Measurements from ENCODE around the gene ARL17A.
"Not testable (repeated sequence)": the region's sequence is repeated elsewhere in the genome, so short reads cannot be mapped to it uniquely, and the experiment has no call there.

The ARL17A gene
- total RNA-seq = 3.3 to 13.3 reads per million in 2 donors

DNA sequence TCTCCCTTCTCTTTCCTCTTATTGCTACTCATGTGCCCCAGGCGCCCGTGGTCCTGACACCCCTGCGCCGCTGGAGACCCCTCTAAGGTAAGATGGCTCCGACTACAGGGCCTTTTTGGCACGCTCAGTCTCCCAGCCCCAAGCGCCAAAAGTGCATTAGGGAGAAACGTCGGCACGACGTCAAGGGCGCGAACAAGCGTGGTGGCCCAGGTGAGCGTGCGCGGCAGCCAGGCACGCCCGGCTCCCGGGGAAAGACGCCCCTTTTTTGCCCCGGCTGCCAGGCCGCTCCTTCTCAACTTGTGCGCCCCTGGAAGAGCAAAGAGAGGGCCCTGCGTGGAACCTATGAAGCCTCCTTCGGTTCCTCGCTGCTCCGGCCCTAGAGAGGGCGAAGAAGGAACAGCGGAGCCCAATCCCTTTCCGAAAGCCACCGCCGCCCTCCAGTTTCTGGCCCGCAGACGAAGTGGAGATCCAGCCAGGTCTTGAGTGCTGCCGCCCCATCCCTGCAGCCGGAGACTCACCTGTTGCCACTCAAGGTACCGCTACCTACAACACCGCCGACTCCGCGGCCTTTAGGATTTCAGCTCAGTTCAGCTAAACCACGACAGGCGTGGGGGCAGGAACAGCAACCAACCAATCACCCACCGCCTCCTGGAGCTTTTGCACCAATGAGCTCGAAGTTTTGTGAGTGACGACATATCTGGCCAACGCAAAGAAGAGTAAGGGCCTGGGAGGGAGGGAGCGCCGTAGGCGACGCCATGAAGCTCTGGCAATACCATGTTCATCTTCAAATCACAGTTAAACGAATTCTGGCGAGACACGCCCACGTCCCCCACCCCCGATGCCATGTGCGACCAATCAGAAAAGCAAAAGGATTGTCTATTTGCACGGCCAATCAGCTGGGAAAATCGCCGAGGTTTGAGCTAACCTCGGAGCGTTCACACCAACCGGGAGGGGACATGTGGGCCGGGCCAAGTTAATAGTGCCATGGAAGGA lies at the start of gene ARL17A:
TSS of gene ARL17A (minus strand) at position 609 of the 993 bp plus-strand sequence. CDS start 3,369 bp downstream, outside the sequence.
- DNase-seq = not testable (repeated sequence)

DNA sequence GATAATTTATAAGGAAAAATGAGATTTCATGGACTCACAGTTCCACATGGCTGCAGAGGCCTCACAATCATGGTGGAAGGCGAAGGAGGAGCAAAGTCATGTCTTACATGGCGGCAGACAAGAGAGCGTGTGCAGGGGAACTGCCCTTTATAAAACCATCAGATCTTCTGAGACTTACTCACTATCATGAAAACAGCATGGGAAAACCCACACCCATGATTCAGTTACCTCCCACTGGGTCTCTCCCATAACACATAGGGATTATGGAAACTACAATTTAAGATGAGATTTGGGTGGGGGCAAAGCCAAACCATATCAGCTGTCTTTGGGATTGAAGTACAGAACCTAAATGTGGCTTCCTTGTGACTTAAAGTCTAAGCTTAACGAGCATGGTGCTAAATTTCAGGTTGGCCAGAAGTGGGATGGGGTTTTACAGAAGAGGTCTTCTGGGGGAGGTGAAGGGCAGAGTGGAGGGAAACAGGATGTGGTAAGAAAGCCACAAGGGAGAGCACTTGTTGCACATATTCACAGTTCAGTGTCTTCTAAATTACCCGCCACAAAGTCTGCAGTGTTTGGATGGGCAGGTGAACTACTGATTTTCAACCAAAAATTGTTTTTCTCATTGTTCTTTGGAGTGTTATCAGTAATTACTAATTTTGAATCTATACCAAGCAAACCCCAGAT lies 49.4 kb upstream of the ARL17A start:
- not testable (repeated sequence) for DNase-seq

DNA sequence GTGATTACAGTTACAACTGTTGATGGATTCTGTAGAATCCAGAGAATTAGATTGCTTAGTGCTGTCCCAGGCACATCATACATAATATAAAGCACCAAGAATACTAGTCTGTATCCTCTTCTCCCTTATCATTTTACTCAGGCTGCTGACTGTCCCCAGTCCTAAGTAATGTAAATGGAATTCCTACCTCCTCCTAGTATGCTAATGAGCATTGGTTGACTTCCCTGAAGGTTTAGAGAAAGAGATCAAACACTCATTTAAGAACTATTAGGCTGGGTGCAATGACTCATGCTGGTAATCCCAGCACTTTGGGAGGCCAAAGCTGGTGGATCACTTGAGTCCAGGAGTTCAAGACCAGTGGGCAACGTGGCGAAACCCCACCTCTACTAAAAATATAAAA lies 48.0 kb upstream of the ARL17A start:
- DNase-seq = not testable (repeated sequence)

DNA sequence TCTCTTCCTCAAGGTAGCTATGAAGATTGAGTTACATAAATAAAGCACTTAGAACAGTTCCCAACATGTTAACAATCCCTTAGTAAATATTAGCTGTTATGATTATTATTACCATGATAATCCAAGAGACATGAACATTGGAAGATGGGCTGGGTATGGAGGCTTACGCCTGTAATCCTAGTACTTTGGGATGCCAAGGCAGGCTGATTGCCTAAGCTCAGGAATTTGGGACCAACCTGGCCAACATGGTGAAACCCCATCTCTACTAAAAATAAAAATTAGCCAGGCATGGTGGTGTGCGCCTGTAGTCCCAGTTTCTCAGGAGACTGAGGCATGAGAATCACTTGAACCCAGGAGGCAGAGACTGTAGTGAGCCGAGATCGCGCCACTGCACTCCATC lies 45.2 kb upstream of the ARL17A start:
- not testable (repeated sequence) for DNase-seq

DNA sequence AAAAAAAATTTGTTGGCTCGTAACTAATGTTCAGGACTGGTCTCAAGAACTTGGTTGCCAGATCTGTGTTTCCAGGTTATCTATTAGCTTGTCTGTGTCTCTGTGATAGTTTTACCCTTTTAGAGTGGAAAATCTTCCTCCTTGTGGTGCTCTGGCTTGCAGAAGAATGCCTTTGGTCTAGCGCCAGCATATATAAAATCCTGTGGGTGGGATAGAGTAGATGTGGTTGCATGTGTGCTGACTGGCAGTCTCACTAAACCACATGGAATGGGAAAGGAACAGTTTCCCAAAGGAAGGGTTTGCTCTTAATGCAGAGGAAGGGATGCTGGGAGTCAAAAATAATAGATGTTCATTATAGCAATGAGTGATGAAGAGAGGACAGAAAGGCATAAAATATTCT lies 44.3 kb upstream of the ARL17A start:
- DNase-seq = not testable (repeated sequence)

DNA sequence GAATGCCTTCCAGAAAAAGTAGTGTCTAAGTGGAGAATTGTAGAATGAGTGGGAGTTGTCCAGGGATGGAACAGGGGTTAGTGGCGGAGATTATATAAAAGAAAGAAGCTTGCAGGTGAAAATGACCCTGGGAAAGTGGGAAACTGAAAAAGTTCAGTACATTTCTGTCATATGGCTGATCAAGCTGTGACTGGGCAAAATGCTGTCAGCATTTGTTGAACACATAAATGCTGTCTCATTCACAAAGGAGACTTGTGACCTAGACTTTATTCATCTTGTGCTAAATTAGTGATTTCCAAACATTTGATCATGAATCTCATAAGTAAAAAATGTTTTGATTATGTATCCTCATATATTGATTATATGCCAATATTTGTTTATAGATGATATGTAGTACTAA lies 39.5 kb upstream of the ARL17A start:
- not testable (repeated sequence) for DNase-seq

DNA sequence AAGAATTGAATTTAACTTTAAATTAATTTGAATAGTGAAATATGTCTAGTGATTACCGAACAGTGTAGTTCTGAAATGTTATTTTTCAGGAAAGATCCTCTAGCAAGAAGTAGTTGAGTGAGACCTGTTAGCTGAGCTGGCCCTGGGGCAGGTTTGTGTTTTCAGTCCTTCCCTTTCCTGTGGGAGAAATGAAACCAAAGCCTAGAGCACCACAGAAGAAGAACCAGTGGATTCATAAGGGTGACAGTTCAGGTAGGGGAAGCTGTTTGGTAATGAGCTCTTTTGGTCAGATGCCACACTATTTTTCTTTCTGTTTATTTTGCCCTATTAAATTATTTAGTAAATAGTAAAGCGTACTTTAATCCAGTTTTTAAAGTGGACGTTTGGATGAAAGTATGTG lies 37.6 kb upstream of the ARL17A start:
- not testable (repeated sequence) for DNase-seq

DNA sequence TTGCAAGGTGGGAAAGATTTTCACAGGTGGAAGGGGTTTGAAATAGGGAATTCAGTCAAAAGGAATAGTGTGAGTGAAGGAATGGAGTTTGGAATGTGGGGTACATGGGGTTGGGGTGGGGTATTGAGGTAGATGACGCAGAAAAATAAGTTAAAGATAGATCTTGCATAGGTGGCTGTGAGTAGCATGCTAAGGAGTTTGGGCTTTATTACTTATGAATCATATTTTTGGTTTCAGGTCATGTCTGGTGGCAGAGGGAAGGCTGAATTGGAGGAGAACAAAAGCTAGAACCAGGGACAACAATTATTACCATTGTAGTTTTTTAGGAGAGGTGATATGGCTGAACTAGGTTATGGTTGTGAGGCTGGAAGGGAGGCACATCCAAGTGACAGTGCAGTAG lies 34.4 kb upstream of the ARL17A start:
- not testable (repeated sequence) for DNase-seq

DNA sequence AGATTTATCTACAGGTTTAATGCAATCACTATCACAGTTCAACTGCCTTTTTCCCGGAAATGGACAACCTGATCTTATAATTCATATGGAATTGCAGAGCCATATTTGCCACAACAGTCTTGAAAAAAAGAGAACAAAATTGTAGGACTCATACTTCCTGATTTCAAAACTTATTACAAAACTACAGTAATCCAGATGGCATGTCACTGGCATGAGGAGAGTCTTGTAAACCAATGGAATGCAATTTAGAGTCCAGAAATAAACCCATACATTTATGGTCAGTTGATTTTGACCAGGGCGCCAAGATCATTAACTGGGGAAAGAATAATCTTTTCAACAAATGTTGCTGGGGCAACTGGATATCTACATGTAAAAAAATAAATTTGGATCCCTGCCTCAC lies 31.8 kb upstream of the ARL17A start:
- not testable (repeated sequence) for DNase-seq

DNA sequence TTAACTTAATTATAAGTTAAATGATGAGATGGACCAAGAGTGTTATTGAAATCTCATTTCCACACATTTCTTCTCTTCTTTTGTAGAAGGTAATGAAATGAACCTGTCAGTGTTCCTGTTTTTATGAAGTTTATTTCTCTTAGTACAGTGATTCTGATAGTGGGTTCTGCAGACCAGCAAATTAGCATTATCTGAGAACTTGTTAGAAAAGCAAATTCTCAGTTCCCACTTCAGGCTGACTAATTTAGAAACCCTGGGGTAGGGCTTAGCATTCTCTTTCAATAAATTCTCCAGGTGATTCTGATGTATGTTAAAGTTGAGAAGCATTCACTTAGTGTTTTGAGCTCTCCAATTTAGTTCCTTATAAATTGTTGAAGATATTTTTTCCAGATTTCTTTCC lies 23.6 kb upstream of the ARL17A start:
- not testable (repeated sequence) for DNase-seq

DNA sequence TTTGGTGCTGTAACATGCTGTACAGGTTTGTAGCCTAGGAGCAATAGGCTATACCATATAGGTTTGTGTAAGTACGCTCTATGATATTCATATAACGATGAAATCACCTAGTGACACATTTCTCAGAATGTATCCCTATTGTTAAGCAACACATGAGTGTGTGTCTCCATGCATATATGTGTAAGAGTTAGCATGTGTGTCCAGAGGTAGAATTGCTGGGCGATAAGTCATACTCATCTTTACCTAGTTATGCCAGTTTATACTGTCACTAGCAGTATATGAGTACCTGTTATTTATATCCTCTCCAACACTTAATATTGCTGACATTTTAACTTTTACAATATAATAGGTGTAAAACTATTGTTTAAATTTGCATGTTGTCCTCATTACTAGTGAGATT lies 21.3 kb upstream of the ARL17A start:
- DNase-seq = not testable (repeated sequence)

DNA sequence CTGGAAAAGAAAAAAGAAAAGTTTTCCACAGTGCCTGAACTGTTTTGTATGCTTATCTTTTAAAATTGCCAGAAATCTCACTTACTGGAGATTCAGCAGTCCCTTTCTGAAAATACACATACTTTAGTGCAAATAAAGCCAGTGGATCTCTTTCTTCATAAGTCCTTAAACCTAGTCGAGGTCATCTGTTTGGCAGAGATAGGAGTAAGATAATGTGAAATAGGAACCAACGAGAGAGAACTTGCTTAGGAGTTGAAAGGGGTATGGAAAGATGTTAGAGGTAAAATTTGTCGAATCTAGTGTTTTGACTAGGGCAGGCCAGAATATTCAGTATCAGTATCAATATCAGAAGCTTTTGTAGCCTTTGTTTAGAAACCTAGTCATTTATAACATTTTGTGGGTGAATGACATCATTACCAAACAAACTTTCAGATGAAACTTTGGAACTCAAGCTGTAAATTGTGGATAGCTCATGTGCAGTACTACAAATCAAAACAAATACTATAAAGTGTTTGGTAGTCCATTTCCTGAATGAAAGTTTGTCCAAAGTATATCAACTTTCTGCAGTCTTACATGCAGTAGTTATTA lies 18.9 kb upstream of the ARL17A start:
- not testable (repeated sequence) for DNase-seq

DNA sequence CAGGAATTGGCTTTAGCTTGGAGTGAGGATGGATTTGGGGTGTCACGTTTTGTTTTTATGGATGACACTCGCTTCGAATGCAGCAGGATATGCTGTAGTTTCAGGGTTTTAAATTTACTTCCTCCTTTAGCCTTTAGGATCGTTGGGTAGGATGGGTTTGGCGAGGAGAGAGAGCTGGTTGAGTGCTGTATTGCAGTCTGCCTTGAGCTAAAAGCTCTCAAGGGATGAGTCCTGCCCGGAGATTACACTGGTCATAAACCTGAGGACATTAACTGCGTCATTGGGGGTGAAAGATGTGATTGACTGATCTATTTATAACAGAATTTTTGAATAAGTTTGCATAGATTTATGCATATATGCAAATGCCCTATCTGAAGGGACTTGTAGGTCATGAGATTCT lies 11.8 kb upstream of the ARL17A start:
- DNase-seq = not testable (repeated sequence)

DNA sequence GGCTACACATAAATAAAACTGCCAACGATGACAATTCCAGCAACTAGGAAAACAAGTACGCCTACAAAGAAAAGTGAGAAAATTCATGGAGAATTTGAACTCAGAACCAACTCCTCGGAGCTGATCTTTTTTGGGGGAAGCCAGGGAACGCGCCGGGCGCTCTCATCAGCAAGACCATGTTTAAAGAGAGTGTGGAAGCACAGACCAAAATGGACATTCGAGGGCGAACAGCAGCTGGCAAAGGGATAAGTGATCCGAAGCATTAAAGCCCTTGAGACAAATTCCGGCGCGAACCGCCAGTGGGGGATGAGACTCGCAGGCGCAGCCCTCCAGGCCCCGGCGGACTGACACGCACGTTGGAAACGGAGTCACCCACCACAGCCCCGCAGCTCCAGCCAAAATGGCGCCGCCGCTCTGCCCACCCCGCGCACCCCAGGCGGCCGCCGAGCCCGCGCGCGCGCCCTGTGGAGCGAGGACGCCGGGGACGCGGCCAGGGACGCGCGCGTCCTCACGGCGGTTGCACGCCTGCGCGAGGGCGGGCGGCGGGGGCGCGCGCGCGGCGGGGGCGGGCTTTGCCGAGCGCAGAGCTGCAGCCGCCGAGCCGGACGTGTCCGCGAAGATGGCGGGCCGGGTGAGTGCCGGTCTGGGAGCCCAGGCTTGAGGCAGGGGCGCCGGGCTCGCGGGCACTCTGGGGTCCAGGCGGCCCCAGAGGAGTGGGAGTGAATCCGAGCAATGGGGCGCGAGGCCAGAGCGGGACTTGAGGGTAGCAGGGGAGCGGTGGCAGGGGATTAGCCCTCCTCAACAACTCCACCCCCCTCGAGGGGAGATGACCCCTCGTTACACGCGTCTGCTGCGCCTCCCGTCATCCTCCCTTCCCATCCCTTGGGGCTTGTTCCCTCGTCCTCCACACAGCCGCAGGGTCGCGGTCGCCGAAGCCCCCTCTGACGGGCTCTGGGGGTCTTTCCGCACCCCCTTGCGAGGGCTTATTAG lies 11.0 kb upstream of the ARL17A start, which contains the start of gene NSF:
TSS of gene NSF (plus strand) at position 513 of the 990 bp plus-strand sequence. CDS start at position 620, 107 bp downstream.
- DNase-seq = not testable (repeated sequence)

DNA sequence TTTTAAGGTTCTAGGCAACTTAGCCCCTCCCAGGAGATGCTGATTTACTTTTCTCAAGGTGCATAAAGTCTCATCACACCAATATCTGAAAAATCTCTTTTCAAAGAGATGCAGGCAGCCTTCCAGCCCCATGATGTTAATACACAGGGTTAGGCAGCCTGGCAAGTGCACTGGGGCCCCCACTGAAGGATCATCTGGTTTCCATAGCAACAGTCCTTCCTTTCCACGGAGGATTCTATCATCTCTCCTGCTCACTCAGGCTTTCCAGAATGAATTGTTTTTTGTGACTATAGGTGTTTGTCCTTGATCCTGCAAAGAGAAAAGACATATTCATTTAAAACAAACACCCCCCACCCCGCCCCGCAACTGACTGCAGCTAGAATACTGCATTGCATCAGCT lies 6.0 kb upstream of the ARL17A start:
- not testable (repeated sequence) for DNase-seq

DNA sequence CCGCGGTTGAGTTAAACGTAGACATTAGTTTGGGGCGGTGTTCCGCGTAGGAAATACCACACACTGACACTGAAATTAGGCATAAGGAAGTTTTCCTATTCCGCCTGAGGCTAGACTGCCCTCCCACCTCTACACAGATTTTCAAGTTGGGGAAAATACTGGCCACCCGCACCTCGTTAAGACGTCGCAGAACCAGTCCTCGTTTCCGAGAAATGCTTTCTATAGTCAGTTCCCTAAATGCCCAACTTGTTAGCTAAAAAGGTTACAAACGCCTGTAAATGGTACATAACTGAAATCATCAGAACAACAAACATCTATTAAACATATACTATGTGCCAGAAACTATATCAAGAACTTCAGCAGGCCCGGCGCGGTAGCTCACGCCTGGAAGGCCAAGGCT lies 591 bp upstream of the ARL17A start:
- not testable (repeated sequence) for DNase-seq

DNA sequence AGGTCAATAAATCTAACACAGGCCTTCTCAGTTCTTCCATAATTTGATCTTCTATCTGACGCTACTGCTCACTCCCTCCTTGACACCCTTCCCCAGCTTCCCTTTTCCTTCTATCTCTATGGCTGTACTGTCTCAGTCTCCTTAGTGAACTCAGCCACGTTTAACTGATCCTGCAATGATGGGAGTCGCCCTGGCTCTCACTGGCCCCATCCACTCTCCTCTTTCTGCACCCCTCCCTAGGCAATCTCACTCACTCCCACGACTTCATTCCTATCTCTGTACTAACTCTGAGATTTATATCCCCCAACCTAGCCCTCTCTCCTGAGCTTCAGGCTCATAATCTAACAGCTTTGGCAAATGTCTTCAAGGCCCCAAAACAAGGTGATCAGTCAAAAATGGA lies 7.7 kb downstream of the ARL17A start:
- not testable (repeated sequence) for DNase-seq

DNA sequence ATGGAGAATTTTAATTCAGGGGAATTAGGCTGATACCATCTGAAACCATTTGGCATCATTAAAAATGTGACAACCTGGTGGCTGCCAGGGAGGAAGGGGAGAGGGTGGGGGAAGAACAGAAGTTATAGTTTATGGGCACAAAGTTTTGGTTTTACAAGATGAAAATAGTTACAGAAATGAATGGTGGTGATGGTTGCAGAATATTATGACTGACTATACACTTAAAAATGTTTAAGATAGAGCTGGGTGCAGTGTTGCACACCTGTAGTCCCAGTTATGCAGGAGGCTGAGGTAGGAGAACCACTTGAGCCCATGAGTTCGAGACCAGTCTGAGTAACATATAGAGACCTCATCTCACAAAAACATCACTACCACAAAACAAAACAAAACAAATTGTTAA lies 12.5 kb downstream of the ARL17A start:
- DNase-seq = not testable (repeated sequence)

DNA sequence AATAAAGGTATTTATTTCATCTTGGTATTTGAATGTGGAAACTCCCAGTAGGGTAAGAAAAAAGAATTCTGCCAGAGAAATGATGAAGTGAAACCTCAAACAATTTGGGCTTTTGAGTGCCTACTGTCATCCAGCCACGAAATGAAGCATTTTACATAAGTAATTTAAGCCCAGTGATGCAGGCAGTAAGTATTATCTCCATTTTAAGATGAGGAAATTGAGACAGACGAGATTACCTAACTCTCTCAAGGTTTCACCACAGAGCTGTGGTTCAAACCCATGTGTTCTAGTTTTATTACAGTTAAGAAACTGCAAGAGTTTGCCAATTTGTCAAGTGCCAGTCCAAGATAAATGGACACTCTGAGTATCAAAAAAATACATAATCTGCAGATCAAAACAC lies 13.2 kb downstream of the ARL17A start:
- DNase-seq = not testable (repeated sequence)

DNA sequence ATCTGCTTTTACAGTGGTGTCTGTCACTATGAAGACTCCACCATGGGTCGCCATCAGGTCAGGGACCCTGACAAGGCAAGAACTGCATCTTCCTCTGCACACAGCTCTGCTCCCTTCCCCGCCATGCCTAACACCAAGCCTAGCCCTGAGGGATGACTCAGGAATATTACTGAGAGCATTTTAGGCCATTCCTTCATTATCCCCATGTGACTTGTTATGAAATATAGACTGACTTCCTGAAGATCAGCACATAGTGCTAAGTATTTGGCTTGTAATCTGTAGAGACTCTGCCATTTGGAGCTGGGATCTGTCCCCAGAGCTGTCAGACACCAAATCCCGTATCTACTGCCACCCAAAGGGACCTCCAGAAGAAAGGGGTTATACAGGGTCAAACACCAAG lies 19.4 kb downstream of the ARL17A start:
- DNase-seq = not testable (repeated sequence)

DNA sequence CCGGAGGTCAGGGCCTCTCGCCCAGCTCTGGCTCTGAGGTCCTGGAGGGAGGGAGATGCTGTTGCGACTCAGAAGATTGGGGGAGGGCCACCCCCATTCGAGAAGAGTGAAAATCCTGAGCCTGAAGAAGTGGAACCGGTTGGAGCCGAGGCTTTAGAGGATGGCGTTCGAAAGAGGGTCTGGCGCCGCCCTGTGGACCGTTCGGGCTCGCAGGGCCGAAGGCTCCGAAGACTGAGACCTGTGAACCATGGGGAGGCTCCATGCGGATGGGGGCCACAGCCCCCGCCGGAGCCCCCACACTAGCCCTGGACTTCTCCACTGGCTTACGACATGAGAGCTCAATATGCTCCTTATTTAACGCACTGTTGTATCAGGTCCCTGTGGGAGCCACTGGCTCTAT lies 20.3 kb downstream of the ARL17A start:
- not testable (repeated sequence) for DNase-seq

DNA sequence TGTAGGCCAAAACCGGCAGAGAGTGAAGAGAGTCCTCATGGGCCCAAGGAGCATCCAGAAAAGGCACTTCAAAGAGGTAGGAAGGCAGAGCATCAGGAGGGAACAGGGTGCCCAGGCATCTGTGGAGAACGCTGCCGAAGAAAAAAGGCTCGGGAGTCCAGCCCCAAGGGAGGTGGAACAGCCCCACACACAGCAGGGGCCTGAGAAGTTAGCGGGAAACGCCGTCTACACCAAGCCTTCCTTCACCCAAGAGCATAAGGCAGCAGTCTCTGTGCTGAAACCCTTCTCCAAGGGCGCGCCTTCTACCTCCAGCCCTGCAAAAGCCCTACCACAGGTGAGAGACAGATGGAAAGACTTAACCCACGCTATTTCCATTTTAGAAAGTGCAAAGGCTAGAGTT lies 30.9 kb downstream of the ARL17A start:
- DNase-seq = not testable (repeated sequence)
